OCI-LY1 (cell line): Measurements from ENCODE around the gene CD83.

Experiments
- H2AFZ ChIP-seq: fragments of 200-600 bp; sonication (generic), shearing (Covaris generic); 2 replicates; pipeline ENCODE4 v1.6.0; 2014; ENCODE audit warnings: antibody characterized with exemption, mild to moderate bottlenecking, low read length
- H3F3A ChIP-seq: fragments of 200-600 bp; sonication (generic), shearing (Covaris generic); 2 replicates; pipeline ENCODE4 v1.6.0; 2014; ENCODE audit warnings: mild to moderate bottlenecking, antibody characterized with exemption, low read length, moderate library complexity; ENCODE audit not compliant: insufficient read depth
- H3K27ac ChIP-seq: fragments of 200-600 bp; sonication (generic); 2 replicates; pipeline ENCODE4 v1.5.1; 2014; ENCODE audit warnings: low read length, mixed run types, mild to moderate bottlenecking, low read depth; ENCODE audit not compliant: poor library complexity, severe bottlenecking
- H3K27me3 ChIP-seq: fragments of 200-600 bp; sonication (generic); 2 replicates; pipeline ENCODE4 v1.6.0; 2014; ENCODE audit warnings: antibody characterized with exemption, mild to moderate bottlenecking, low read length, moderate library complexity; ENCODE audit not compliant: insufficient read depth
- H3K36me3 ChIP-seq: fragments of 200-600 bp; sonication (generic); 2 replicates; pipeline ENCODE4 v1.6.1; 2014; ENCODE audit warnings: mild to moderate bottlenecking, antibody characterized with exemption, low read length, moderate library complexity, mixed read lengths; ENCODE audit not compliant: insufficient read depth
- H3K4me1 ChIP-seq: fragments of 200-600 bp; sonication (generic); 2 replicates; pipeline ENCODE4 v1.5.1; 2014; ENCODE audit warnings: mild to moderate bottlenecking, low read length, moderate library complexity; ENCODE audit not compliant: insufficient read depth, severe bottlenecking
- H3K4me2 ChIP-seq: fragments of 200-600 bp; sonication (generic), shearing (Covaris generic); 2 replicates; pipeline ENCODE4 v1.6.1; 2014; ENCODE audit warnings: low read length
- H3K4me3 ChIP-seq: fragments of 200-600 bp; sonication (generic); 2 replicates; pipeline ENCODE4 v1.5.1; 2014; ENCODE audit warnings: low read length, low read depth, mild to moderate bottlenecking, mixed read lengths; ENCODE audit not compliant: poor library complexity, severe bottlenecking
- H3K79me2 ChIP-seq: fragments of 200-600 bp; shearing (Covaris generic); 2 replicates; pipeline ENCODE4 v1.6.1; 2016; ENCODE audit warnings: mixed run types, low read length, mixed read lengths; ENCODE audit not compliant: insufficient read depth
- H3K9ac ChIP-seq: fragments of 200-600 bp; sonication (generic), shearing (Covaris generic); 2 replicates; pipeline ENCODE4 v1.6.1; 2014; ENCODE audit warnings: mild to moderate bottlenecking, low read length, mixed read lengths
- H3K9me2 ChIP-seq: fragments of 200-600 bp; sonication (generic), shearing (Covaris generic); 2 replicates; pipeline ENCODE4 v1.6.1; 2014; ENCODE audit warnings: low read depth, mild to moderate bottlenecking, low read length, mixed read lengths
- H3K9me3 ChIP-seq: fragments of 200-600 bp; shearing (Covaris generic); 2 replicates; pipeline ENCODE4 v1.6.1; 2014; ENCODE audit warnings: low read length, mixed read lengths
- H4K20me1 ChIP-seq: fragments of 200-600 bp; sonication (generic), shearing (Covaris generic); 2 replicates; pipeline ENCODE4 v1.6.0; 2016; ENCODE audit warnings: mild to moderate bottlenecking, low read length; ENCODE audit not compliant: insufficient read depth
- CTCF ChIP-seq: fragments of 200-600 bp; sonication (generic), shearing (Covaris generic); IDR thresholded peaks from 2 replicates; pipeline ENCODE4 v1.5.1; 2017; ENCODE audit warnings: mild to moderate bottlenecking, antibody characterized with exemption, low read length, moderate library complexity, mixed read lengths
- EZH2 ChIP-seq: fragments of 200-600 bp; sonication (generic), shearing (Covaris generic); IDR thresholded peaks from 2 replicates; pipeline ENCODE4 v1.8.0; 2017; ENCODE audit warnings: borderline replicate concordance, mixed run types, mild to moderate bottlenecking, antibody characterized with exemption, low read length, moderate library complexity, mixed read lengths

CD83 gene

GRCh38 chr6:14180609-14181008 lies 63.0 kb downstream of the CD83 start:
- H3K79me2 ChIP-seq = no peaks in the 10 kb centered on the region
- TF ChIP-seq EZH2 = no peak
- no peak for TF ChIP-seq CTCF
- H3K4me3 ChIP-seq = no peak overlapping the region
- no peaks in the 10 kb centered on the region for H3K9me2 ChIP-seq
- H3K27ac ChIP-seq = no peak overlapping the region
- no peak overlapping the region for H3K9ac ChIP-seq
- no peaks in the 10 kb centered on the region for H3F3A ChIP-seq
- H2AFZ ChIP-seq = no peak overlapping the region
- no peak overlapping the region for H3K4me2 ChIP-seq
- no peaks in the 10 kb centered on the region for H4K20me1 ChIP-seq
- no peaks in the 10 kb centered on the region for H3K9me3 ChIP-seq
- no peaks in the 10 kb centered on the region for H3K36me3 ChIP-seq
- H3K4me1 ChIP-seq = no peaks in the 10 kb centered on the region
- no peaks in the 10 kb centered on the region for H3K27me3 ChIP-seq

GRCh38 chr6:14182916-14183315 lies 65.3 kb downstream of the CD83 start:
- H3K9ac ChIP-seq = no peak overlapping the region
- H3F3A ChIP-seq = no peaks in the 10 kb centered on the region
- no peak overlapping the region for H3K4me3 ChIP-seq
- H3K79me2 ChIP-seq = no peaks in the 10 kb centered on the region
- TF ChIP-seq CTCF (no peak), EZH2 (no peak)
- no peaks in the 10 kb centered on the region for H3K4me1 ChIP-seq
- H3K27ac ChIP-seq = no peak overlapping the region
- no peaks in the 10 kb centered on the region for H3K27me3 ChIP-seq
- H3K4me2 ChIP-seq = no peak overlapping the region
- H3K36me3 ChIP-seq = no peaks in the 10 kb centered on the region
- H4K20me1 ChIP-seq = no peaks in the 10 kb centered on the region
- H3K9me2 ChIP-seq = no peaks in the 10 kb centered on the region
- no peaks in the 10 kb centered on the region for H3K9me3 ChIP-seq
- H2AFZ ChIP-seq = no peak overlapping the region
